ACC112 (cell line): ENCODE data around the gene HRH2.
"Not testable (repeated sequence)": the region's sequence is repeated elsewhere in the genome, so short reads cannot be mapped to it uniquely, and the experiment has no call there.

Experiments used
- H2AFZ ChIP-seq: fragments of 200-600 bp; sonication (generic); one replicate; pipeline ENCODE4 v1.6.0; 2017; ENCODE audit warnings: antibody characterized with exemption, low read length; ENCODE audit not compliant: unreplicated experiment
- H3K27ac ChIP-seq: fragments of 200-600 bp; sonication (generic); 2 replicates; pipeline ENCODE4 v1.5.1; 2014; ENCODE audit warnings: low read depth, mild to moderate bottlenecking, antibody characterized with exemption, low read length, moderate library complexity
- H3K27me3 ChIP-seq: fragments of 200-600 bp; sonication (generic); 2 replicates; pipeline ENCODE4 v1.6.1; 2014; ENCODE audit warnings: mild to moderate bottlenecking, antibody characterized with exemption, low read length, moderate library complexity, mixed read lengths; ENCODE audit not compliant: insufficient read depth
- H3K36me3 ChIP-seq: fragments of 200-600 bp; sonication (generic); 2 replicates; pipeline ENCODE4 v1.6.1; 2016; ENCODE audit warnings: mild to moderate bottlenecking, antibody characterized with exemption, low read length, moderate library complexity, mixed read lengths; ENCODE audit not compliant: insufficient read depth
- H3K4me1 ChIP-seq: fragments of 200-600 bp; sonication (generic); one replicate; pipeline ENCODE4 v1.6.1; 2016; ENCODE audit warnings: low read length, mixed read lengths; ENCODE audit not compliant: insufficient read depth, unreplicated experiment, control insufficient read depth
- H3K4me3 ChIP-seq: fragments of 200-600 bp; sonication (generic); 2 replicates; pipeline ENCODE4 v1.5.1; 2014; ENCODE audit warnings: mild to moderate bottlenecking, low read depth, low read length
- H3K79me2 ChIP-seq: fragments of 200-600 bp; sonication (generic); one replicate; pipeline ENCODE4 v1.6.0; 2016; ENCODE audit warnings: low read length; ENCODE audit not compliant: control insufficient read depth, unreplicated experiment, insufficient read depth

The HRH2 gene

GRCh38 chr5:175753536-175754402, 95.9 kb downstream of the HRH2 start:
- H3K27ac ChIP-seq, result no peak overlapping the region
- H2AFZ ChIP-seq, result no peak overlapping the region
- H3K4me1 ChIP-seq, result no peaks in the 10 kb centered on the region
- peaks cover 74% of the 10 kb centered on the region for H3K27me3 ChIP-seq
- H3K79me2 ChIP-seq, result no peaks in the 10 kb centered on the region
- H3K4me3 ChIP-seq, result no peak overlapping the region
- no peaks in the 10 kb centered on the region for H3K36me3 ChIP-seq

GRCh38 chr5:175759991-175760390, 102.1 kb downstream of the HRH2 start:
- H3K4me1 ChIP-seq, H3K79me2 ChIP-seq: not testable (repeated sequence)
- H3K27me3 ChIP-seq, result peaks cover 36% of the 10 kb centered on the region

More at GRCh38 chr5:175759991-175760390, 102.1 kb downstream of the HRH2 start:
- not testable (repeated sequence) for H3K36me3 ChIP-seq, H3K27ac ChIP-seq, H2AFZ ChIP-seq, H3K4me3 ChIP-seq
